GM18858 (cell line): ENCODE data around the gene TOX3.
A peak's percentile ranks its signal among the peaks of the same experiment; 100 is the strongest.

ENCODE experiments used
- ATAC-seq: cut with Tn5 transposase; IDR thresholded peaks from one replicate; pipeline ENCODE4 v1.9.1; 2021; ENCODE audit not compliant: unreplicated experiment

Gene TOX3

DNA sequence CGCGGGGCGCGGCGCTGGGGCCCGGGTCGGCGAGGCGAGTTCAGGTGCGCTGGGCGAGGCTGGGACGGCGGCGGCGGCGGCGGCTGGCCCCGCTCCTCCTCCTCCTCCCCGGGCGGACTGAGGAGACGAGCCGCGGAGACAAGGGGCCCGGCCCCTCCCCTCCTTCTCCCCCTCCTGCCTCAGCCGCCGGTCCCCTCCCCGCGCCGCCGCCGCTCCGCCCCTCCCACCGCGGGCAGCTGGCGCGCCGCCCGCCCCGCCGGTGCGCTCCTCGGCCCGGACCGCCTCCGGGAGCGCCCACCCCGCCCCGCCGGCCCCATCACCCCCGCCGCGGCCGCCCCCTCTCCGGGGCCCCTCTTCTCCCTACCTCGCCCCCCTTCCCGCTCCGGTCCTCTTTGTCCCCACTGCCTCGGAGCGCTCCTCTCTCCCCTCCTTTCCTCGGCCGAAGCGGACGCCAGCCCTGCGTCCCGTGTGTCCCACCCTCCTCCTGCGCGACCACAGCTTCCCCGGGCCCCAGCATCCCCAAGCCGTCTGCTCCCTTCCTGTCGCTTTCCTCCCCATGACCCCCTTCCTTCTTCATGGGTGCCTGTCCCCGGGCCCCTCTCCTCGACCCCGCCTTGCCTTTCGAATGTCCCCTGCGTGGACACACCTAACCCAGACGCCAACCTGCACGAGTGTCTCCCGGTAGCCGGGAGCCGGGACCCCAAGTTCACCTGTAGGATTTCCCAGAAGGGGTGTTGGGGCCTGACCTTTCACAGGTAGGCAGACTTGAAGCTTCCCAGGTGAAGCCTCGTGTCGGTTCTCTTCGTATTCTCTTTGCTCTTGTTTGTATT lies at the start of gene TOX3:
TSS of gene TOX3 (minus strand) at position 140 of the 830 bp plus-strand sequence. CDS start 420 bp downstream, outside the sequence.
- no peak for ATAC-seq

DNA sequence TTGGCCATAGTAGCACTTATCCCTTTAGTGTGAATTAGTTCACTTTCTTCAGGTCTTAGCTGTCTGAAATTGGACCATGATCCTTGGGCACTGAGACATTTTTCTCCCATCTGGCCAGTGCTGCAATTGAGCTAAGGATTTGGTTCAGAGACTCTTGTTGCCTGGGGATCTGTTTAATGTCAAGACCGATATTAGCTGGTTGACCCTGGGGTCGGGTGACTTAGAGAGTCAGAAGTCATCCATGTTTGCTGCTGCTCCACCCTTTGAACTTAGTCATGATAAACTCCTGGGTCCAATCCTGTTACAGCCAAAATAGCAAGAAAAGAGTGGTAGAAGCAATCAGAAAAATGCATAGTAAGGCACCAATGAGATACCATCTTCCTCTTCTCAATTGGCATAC lies 45.8 kb upstream of the TOX3 start:
- ATAC-seq, result no peak

DNA sequence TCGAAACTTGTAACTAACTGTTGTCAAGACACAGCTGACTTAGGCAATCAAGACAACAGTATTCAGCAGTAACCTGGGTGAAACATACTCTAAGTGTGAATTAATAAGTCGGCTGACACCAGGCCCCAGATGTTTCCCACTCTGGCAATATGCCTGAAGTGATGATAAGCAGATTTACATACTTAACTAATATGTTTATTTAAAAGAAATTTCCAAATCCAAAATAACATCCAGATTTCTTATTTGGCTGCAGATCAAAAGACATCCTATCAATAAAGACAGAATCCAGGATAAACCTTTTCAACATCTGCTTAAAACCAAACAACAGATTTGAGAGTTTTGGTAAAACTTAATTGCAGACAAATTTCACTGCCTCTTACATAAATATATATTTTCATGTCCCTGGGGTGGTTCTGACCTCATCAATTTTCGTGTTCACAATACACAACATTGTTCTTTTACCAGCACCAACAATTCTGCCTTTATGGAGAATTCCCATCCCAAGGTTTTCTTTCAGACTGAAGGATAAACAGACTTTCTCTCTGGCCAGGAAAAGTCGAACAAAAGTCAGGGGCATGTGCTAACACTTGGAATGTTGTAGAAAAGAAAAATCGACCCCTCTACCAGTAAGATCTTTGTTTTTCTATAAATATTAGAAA lies 45.1 kb upstream of the TOX3 start:
- no peak for ATAC-seq

DNA sequence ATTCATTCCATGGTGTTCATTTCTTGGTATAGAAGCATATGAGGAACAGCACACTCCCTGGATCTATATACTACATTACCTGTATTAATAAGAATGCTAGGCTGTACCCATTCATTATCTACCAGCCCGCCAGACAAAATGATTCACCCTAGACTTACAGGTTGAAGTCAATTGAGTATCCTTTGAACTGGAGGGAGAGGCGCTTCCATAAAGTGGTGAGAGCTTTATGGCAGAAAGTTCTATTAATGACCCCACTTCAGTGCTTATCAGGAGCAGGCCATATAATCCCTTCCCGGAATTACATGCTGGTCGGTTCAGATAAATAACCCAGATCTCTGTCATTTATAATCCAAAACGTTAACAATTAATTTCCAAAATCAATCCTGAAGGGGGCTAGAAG lies 44.5 kb upstream of the TOX3 start:
- ATAC-seq, result no peak

DNA sequence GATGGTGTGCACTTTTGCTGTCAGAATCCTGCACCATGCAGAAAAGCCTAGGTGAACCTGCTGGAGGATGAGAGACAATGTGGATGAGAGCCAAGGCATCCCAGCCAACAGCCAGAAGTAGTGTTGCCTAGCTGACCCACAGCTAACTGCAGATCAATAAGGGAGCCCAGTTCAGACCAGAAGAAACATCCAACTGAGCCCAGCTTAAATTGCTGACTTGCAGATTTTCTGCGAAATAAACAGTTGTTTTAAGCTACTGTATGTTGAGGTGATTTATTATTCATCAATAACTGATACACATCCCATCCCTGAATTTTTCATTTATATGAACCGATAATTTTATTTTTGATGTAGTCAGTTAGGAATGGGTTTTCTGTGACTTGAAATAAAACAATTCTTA lies 39.2 kb upstream of the TOX3 start:
- no peak for ATAC-seq

DNA sequence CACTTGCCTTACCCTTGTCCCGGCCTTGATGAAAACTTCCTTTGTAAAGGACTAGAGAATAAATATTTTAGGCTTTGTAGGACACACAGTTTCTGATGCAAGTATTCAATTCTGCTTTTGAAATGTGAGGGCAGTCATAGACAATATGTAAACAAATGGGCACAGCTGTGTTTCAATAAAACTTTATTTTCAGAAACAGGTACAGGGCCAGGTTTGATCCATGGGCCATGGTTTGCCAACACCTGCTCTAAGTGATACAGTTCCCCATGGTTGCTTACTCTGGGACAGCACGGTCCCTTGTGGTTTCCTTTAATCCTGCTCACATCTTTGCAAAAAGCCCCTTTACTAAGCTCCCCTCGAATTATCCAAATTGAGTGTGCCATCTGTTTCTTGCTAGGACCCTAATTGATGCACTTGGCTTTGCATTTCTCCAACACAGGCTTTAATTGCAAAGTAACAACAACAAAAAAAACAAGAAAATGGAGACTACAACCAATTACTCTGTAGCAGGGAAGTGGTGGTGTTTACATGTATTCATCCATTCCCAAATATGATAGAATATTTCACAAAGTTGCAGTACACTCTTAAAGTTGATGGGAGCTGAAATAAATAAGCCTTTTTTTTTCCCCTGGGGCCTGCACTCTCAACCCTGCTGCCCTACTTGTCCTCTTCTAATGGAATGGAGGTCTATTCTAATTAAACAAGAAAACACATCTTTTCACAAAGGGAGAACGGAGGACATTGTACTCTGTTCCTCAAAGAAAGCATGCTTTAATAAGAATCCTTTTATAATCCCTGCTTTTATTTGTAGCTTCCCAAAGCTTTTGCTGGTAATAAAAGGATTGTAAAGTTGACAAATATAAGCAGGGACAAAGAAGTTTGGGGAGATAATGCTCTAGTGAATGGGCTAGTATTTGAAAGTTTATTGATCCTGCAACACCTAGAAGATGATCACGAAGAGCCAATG lies 37.7 kb upstream of the TOX3 start:
- no peak for ATAC-seq

DNA sequence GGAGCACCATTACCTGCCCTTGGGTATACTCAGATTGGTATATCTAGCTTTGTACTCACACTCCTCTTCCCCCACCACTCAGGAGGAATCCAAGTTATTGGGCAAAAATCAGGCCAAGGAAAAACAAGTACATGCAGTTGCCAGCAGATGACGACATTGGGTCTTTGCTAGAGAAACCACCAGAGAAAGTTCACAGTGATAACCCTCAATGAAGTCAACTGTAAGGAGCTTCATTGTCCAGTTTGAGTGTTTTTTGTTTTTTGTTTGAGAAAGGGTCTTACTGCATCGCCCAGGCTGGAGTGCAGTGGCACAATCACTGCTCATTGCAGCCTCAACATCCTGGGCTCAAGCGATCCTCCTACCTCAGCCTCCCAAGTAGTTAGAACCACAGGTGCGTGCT lies 34.6 kb upstream of the TOX3 start:
- no peak for ATAC-seq

DNA sequence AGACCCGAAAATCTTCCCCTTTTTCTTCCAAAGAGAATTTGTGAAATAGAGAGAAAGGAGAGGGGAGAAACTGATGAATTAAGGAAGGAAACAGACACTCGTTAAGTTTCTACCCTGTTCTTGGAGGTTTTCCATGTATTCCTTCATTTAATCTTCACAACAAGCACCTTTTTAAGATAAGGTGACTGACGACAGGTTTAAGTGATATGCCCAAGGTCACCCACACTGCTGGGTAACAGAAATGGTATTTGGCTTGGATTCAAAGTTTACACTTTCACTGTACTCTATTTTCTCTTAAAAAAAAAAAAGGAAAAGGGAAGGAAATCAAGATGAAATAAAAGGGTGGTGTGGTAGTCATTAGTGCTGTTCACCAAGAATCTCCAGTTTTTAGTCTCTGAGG lies 33.5 kb upstream of the TOX3 start:
- ATAC-seq, result no peak

DNA sequence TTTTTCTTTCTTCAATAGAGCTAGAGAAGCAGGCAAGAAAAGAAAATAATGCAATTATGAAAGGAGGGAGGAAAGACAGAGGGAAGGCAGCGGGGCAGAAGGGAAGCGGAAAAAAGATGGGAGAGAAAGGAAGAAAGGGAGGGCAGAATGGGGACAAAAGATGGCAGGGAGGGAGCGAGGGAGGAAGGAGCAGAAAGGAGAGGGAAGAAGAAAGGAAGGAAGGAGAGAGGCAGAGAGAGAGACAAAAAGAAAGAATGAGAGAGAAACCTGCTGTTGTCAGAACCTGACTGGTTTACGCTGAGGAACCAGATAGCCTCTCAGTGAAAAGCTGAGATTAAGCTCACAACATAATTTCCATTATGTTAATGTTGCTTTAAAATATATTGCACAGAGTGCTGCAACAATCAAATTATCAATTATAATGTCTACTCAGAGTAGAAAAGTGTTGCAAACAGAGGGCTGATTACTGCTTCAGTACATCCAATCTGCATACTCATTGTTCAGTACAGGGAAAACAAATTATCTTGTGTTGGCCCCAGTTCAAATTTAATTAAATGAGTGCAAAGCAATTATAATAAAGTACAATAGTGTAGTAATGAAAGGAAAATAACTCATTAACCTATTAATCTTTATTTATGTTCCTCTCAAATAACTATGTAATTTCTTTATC lies 32.0 kb upstream of the TOX3 start:
- ATAC-seq, result no peak

DNA sequence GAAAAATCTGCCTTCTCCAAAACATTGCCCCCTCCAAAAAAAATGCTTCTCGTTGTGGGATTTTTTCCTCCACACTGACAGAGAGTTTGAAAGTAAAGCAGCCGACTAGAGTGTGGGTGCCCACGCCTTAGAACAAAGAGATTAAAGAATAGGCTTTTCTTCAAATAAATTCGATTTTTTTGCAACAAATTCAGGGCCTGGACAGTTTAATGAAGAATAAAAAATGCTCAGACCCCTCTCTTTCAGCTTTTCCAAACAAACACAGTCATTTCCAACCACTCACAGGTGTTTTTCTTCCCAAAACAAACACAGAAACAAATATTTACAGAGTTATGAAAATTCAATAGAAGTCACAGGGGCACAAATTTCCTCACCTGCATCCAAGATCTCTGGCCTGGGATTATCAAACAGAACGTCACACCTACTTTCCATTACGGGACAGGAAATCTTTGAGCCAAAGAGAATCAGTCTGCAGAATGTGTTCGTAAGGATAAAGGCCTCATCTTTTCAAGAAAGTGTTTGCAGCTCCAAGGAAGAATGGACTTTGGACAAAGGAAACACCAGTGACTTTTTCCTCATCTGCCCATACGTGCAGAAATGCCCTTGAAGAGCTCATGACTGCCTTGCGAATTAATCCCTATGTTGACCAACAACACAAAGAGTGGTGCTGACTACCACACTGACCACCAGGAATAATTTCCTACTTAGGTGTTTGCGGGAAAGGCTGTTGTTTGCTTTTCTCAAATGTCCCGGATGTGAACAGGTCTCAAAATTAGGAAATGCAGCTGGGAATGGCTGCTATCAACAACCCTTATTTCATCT lies 31.3 kb upstream of the TOX3 start:
- no peak for ATAC-seq

DNA sequence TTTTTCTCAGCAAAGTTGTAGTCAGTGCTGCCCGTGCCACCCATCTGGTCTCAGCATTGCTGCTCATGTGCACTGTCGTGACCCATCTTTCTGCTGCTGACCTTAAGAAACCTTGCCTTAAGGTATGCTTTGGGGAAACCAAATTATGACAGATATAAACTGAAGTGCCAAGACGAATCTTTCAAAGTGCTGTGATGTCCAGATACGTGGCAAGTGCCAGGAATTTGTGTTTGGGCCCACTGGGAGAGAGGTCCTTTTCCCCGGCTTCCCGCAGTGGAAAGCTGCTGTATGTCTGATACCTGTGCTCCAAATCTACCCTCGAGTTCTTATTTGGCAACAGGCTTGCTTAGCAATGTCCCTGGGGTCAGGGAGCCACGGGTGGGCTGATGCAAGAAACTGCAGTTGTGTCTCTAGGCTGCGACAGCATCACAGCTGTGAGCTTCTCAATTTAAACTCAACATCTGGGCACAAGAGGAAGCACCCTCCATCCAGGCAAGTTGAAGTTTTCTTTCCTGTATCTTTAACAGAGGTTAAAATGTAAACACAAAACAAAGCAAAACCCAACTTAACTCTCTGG lies 30.3 kb upstream of the TOX3 start:
- no peak for ATAC-seq

DNA sequence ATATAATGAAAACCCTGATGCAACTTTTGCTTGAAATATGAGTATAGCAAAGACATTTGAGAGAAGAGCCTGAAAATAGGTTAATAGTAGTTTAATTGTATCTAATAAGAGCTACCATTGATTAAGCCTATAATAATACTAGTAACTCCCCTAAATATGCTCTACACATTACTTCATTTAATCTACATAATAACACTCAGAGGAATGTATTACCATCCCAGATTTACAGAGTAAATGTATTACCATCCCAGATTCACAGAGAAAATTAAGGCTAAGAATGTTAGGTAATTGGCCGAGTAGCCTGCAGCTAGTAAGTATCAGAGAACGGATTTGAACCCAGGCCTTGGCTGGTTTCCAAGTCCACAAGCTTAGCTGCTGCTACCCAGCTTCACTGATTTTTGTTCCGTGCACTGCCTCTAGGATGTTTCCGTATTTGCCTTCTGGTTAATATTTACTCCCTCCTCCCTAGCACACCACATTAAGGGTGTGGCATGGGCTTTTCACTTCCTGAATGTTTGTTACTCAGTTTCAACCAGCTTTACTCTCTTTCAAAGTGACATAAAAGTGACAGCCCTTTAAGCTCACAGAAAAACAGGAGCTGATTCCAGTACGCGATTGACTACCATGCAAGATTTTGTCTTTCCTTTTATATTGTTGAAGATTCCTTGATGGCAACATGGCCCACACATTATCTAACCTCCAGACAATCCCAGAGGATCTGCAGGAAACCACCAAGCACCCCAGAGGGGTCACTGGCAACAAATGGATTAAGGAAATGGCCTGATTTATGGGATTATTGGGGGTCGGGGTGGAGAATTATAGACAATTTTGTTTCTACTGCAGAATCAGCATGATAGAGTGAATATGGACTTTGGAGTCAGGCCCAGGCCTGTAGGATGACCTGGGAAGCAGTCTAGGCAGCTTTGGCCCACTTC lies 26.7 kb upstream of the TOX3 start:
- ATAC-seq, result peak; percentile 74

DNA sequence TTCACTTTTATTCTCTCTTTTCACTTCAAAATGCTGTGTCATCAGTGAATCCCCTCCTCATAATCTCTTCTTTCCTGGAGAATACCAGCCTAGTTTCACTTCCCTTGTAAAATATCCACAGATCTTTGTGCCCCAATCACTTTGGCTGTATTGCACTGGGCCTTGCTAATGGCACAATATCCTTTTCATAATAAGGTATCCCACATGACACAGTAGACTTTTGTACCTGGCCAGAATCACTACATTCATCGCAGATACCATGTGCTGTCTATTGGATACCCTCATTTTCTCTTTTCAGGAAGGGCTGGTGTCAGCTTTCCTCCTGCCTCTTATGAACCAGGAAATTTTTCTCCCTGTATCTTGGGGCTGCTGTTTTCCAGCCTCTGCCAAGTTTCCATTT lies 25.7 kb upstream of the TOX3 start:
- ATAC-seq, result no peak

DNA sequence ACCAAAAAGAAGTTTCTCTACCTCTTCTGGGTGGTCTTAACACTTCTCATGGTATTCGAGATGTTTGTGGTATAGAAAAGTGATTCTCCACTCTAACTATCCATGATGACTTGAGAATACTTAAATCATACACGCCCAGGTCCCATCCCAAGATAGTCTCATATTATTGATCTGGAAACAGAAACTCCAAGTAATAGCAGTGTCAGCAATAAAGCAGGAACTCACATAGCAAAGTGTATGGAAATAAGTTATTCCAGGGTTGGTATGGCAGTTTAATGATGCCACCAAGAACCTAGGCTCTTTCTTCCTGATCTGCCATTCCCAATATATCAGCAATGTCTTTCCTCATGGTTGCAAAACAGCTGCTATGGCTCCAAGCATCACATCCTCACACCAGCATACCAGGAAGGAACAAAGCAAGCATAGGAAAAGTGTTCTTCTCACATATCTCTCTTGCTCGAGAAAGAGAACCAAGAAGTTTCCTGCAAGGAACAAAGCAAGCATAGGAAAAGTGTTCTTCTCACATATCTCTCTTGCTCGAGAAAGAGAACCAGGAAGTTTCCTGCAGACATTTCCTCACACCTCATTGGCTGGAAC lies 23.6 kb upstream of the TOX3 start:
- ATAC-seq, result no peak

DNA sequence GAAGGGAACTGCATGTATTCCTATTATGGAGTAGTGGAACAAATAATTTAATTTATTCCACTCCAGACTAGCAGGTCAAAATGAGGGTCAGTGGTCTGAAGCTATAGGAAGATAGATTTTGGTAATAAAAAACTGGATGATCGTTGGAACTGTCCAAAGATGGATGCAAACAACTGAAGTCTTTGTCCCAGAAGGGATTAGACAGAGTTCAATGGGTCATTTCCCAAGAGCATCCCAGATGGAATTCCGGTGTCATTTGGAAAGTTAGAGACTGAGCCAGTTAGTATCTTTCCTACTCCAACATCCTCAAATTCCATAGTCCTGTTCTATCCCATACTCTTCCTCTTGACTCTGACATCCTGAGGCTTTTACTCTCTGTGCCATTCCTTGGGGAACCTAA lies 22.8 kb upstream of the TOX3 start:
- ATAC-seq, result no peak

DNA sequence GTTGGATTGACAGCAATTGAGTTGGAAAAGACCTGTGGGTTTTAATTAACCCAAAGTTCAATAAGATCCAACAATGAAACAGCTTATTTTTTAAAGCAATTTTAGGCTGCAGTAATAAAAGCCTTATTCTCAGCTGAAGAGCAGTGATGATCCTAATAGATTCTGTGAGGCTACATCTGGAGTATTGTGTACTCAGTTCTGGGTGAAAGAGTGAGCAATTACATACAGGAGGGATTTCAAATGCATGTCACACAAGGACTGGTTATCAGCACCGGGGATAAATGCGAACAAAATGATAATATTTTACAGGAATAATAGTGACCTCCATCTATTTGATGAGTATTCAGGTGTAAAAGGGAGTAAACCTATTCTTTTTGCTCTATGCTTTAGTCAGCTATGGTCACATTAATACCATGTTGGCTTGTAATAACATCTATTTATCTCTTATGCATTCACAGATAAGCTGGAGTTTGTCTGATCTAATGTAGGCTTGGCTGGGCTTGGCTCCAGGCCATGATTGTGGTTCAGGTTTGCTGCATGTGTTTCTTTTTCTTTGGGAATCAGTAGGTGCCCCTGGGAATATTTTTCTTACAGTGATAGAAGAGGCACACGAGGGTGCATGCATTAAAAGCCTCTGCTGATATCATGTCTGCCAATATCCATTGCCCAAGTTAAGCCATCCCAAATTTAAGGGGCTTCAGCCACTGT lies 22.2 kb upstream of the TOX3 start:
- no peak for ATAC-seq

DNA sequence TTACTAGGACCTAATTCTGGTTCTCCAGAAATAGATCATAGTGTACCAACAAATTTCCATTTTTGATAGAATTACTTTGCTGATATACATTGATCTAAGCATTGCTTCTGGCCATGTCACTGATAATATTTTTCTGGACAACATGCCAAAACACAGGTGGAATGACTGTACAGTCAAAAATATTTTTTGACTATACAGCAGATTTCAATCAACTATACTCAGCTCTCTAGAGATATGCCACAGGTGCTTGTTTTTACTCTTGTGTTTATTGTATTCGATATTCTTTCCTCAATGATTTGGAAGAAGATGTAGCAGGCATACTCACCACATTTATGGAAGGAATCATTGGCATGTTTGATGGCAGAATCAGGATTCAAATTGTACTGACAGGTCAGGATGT lies 21.6 kb upstream of the TOX3 start:
- no peak for ATAC-seq

DNA sequence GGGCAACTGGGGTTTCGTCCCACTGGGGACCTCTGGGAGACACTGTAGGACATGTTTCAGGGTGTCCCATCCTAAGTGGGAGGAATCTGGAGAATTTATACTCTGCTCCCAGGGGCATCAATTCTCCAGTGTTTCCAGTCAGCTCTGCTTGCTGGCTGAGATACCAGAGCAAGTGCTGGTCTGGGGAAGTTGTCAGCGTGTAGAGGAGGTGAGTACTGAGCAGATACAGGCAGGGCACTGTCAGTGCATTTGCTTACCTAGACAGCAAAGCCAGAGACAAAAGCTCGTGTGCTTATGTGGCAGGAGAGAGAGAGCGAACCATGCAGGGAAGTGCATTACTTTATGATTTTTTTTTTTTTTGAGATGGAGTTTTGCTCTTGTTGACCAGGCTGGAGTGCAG lies 20.2 kb upstream of the TOX3 start:
- no peak for ATAC-seq
